Measurements from ENCODE around the gene RNF166. TPM values are rescaled to one million over a fixed set of nuclear protein-coding genes. Genes with fewer than 3 reads are reported as not detected.

The RNF166 gene
- total RNA-seq, 1 experiment from 2014 or later: 33.3 TPM

DNA sequence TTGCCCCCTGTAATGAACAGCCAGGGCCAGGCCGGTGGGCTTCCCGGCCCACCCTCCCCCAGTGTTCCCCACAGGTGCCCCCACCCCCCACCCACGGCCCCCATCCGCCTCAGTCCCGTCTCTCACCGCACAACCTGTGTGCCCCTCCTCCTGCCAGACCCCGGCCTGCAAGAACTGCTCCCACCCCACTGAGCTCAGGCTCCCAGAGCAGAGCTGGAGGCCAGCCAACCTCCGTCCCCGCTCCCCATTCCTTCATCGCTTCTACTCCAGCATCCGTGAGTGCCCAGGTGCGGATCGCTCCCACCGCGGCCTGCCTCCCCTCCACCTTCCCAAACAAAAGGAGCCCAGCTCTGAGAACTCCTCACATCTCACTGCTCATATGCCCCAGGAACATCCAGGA, 47.5 kb downstream of the RNF166 start:
- no peak overlapping the region for H3K27ac Mint-ChIP-seq (ENCODE audit: unreplicated experiment)
- no peak overlapping the region for H3K4me3 Mint-ChIP-seq (ENCODE audit: low read depth, unreplicated experiment)
- no peaks in the 10 kb centered on the region for H3K9me3 Mint-ChIP-seq (ENCODE audit: low read depth, unreplicated experiment)
- TF ChIP-seq, protein P1, sequence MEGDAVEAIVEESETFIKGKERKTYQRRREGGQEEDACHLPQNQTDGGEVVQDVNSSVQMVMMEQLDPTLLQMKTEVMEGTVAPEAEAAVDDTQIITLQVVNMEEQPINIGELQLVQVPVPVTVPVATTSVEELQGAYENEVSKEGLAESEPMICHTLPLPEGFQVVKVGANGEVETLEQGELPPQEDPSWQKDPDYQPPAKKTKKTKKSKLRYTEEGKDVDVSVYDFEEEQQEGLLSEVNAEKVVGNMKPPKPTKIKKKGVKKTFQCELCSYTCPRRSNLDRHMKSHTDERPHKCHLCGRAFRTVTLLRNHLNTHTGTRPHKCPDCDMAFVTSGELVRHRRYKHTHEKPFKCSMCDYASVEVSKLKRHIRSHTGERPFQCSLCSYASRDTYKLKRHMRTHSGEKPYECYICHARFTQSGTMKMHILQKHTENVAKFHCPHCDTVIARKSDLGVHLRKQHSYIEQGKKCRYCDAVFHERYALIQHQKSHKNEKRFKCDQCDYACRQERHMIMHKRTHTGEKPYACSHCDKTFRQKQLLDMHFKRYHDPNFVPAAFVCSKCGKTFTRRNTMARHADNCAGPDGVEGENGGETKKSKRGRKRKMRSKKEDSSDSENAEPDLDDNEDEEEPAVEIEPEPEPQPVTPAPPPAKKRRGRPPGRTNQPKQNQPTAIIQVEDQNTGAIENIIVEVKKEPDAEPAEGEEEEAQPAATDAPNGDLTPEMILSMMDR (IDR thresholded peaks at IDR 0.05; ENCODE audit: unreplicated experiment): no peak
- no peaks in the 10 kb centered on the region for H3K4me1 Mint-ChIP-seq (ENCODE audit: low read depth, unreplicated experiment)
- intact Hi-C loops (cut with micrococcal nuclease; ENCODE audit: unreplicated experiment): no loop called here
- no peak for DNase-seq
- CTCF ChIA-PET: no interaction called here
- no peaks in the 10 kb centered on the region for H3K27me3 Mint-ChIP-seq (ENCODE audit: unreplicated experiment)
- no TSS peak for BruUV-seq (replicated peaks)
- peaks cover 92% of the 10 kb centered on the region for H3K36me3 Mint-ChIP-seq (ENCODE audit: insufficient read depth, unreplicated experiment)

DNA sequence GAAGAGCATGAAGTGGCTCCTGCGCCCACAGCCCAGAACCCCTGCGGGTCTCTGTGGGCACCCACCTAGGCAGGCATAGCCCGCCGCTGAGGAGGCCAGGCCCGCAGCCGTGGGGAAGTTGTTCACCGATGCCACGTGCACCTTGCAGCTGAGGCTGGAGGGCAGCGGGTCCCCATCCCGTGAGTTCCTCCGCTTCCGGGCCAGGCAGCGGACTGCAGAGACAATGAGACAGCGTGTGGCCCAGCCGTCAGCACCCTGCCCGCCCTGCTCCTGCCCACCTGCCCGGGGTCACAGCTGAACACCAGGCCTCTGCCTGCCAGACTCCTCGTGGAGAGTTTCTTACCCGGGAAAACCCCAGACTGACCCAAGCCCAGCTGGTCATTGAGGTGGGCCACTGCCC, 48.8 kb downstream of the RNF166 start:
- no peak for DNase-seq
- TF ChIP-seq, protein P1 (IDR thresholded peaks at IDR 0.05; ENCODE audit: unreplicated experiment): no peak
- Mint-ChIP-seq H3K4me3 (ENCODE audit: low read depth, unreplicated experiment) (no peak overlapping the region), H3K27ac (ENCODE audit: unreplicated experiment) (no peak overlapping the region), H3K4me1 (ENCODE audit: low read depth, unreplicated experiment) (peaks cover 2% of the 10 kb centered on the region), H3K9me3 (ENCODE audit: low read depth, unreplicated experiment) (no peaks in the 10 kb centered on the region), H3K36me3 (ENCODE audit: insufficient read depth, unreplicated experiment) (peaks cover 92% of the 10 kb centered on the region), H3K27me3 (ENCODE audit: unreplicated experiment) (no peaks in the 10 kb centered on the region)
- CTCF ChIA-PET: no interaction called here
- intact Hi-C loops (cut with micrococcal nuclease; ENCODE audit: unreplicated experiment): no loop called here
- BruUV-seq (replicated peaks): no TSS peak

DNA sequence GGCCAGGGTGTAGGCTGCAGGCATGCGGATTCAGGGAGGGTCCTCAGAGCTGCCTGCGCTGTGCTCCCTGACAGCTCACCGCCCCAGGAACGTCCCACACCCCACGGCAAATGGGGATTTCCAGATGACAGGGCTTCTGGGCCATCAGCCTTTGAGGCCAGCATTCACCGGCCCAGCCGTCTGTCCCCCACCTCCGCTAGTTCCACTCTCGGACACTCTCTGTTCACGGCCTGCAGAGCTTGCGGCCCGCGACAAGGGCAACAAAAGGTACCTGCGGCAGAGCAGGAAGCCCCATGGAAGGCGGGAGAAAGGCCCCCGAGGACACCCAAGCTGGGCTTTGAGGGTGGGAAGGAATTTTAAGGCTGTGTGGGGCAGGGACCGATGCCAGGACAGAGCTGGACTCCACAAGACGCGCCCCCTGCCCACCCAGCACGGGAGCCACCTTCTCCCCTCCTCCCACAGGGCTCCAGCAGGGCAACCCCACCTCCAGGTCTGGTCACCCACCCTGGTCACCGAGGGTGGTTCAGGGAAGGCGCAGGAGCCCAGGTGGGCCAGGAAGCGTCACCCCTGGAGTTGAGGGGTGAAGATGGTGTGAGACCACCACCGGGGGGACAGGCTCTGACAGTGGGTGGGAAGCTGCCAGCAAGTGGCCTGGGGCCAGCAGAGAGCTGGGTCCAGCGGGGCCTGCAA, 49.8 kb downstream of the RNF166 start:
- CTCF ChIA-PET: no interaction called here
- DNase-seq: no peak
- Mint-ChIP-seq H3K27me3 (ENCODE audit: unreplicated experiment) (no peaks in the 10 kb centered on the region), H3K36me3 (ENCODE audit: insufficient read depth, unreplicated experiment) (peaks cover 92% of the 10 kb centered on the region), H3K4me1 (ENCODE audit: low read depth, unreplicated experiment) (peaks cover 11% of the 10 kb centered on the region), H3K4me3 (ENCODE audit: low read depth, unreplicated experiment) (no peak overlapping the region), H3K9me3 (ENCODE audit: low read depth, unreplicated experiment) (no peaks in the 10 kb centered on the region), H3K27ac (ENCODE audit: unreplicated experiment) (no peak overlapping the region)
- intact Hi-C loops (cut with micrococcal nuclease; ENCODE audit: unreplicated experiment): no loop called here
- no TSS peak for BruUV-seq (replicated peaks)
- TF ChIP-seq, protein P1 (IDR thresholded peaks at IDR 0.05; ENCODE audit: unreplicated experiment): no peak

DNA sequence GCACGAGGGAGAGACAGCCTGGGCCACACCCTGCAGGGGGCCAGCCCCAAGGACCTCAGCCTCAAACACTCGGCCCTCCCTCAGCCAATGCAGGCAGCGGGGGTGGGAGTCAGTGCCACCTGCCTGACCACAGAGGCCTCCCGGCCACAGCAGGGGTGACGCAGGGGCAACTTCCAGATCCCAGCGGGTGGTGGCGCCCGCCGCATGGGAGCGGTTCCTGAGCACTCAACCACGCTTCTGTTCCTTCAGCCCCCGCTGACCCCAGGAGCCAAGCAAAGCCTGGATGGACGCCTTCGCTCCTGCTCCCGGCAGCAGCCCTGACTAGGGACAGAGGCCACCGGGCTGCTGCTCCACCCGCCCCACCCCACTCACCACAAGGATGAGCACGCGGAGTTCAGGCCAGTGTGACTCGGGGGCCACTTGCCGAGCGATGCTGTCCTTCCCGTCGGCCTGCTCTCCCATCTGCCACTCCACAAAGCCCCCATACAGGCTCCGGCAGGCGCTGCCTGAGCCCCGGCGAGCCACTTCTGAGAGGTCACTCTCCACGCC, 50.4 kb downstream of the RNF166 start:
- BruUV-seq (replicated peaks): no TSS peak
- intact Hi-C loops (cut with micrococcal nuclease; ENCODE audit: unreplicated experiment): no loop called here
- no peak for DNase-seq
- Mint-ChIP-seq H3K4me3 (ENCODE audit: low read depth, unreplicated experiment) (no peak overlapping the region), H3K27ac (ENCODE audit: unreplicated experiment) (no peak overlapping the region), H3K4me1 (ENCODE audit: low read depth, unreplicated experiment) (peaks cover 15% of the 10 kb centered on the region), H3K27me3 (ENCODE audit: unreplicated experiment) (no peaks in the 10 kb centered on the region), H3K36me3 (ENCODE audit: insufficient read depth, unreplicated experiment) (peaks cover 92% of the 10 kb centered on the region), H3K9me3 (ENCODE audit: low read depth, unreplicated experiment) (no peaks in the 10 kb centered on the region)
- TF ChIP-seq, protein P1 (IDR thresholded peaks at IDR 0.05; ENCODE audit: unreplicated experiment): no peak
- CTCF ChIA-PET: no interaction called here
